Aorta (tissue), 5 donors: ENCODE measurements around the gene MAPK11. TPM values are rescaled to one million over a fixed set of nuclear protein-coding genes. Genes with fewer than 3 reads are reported as not detected.

Source experiments
- ATAC-seq: fragments of 200-7000 bp; cut with Tn5 transposase; one replicate; pipeline ENCODE4 v1.9.1; 2022; ENCODE audit warnings: moderate library complexity; ENCODE audit not compliant: low FRiP score
- DNase-seq, 2 donors: peaks; one replicate each; pipeline ENCODE4 v3.0.0-alpha.2; 2020
- H3K27ac ChIP-seq, 2 donors: one replicate each; pipeline ENCODE4 v1.5.1; 2013; ENCODE audit warnings: low read length in 2 of 2, mild to moderate bottlenecking in 2 of 2, moderate library complexity in 2 of 2, control low read depth in 1 of 2, inconsistent platforms in 1 of 2, low read depth in 1 of 2
- H3K27me3 ChIP-seq, 2 donors: one replicate each; pipeline ENCODE4 v1.6.1; 2013; ENCODE audit warnings: control low read depth in 1 of 2, low read length in 1 of 2, mild to moderate bottlenecking in 1 of 2, moderate library complexity in 1 of 2; ENCODE audit not compliant: insufficient read depth in 2 of 2, control insufficient read depth in 1 of 2
- H3K36me3 ChIP-seq, 2 donors: one replicate each; pipeline ENCODE4 v1.6.1; 2013; ENCODE audit warnings: control low read depth in 1 of 2, low read length in 1 of 2, mild to moderate bottlenecking in 1 of 2; ENCODE audit not compliant: insufficient read depth in 2 of 2, control insufficient read depth in 1 of 2
- H3K4me1 ChIP-seq, 2 donors: one replicate each; pipeline ENCODE4 v1.6.1; 2013; ENCODE audit warnings: low read length in 2 of 2, control low read depth in 1 of 2, mild to moderate bottlenecking in 1 of 2, moderate library complexity in 1 of 2; ENCODE audit not compliant: insufficient read depth in 2 of 2, control insufficient read depth in 1 of 2
- H3K4me3 ChIP-seq, 2 donors: one replicate each; pipeline ENCODE4 v1.5.1; 2013; ENCODE audit warnings: low read length in 2 of 2, control low read depth in 1 of 2, mild to moderate bottlenecking in 1 of 2
- H3K9me3 ChIP-seq: one replicate; pipeline ENCODE4 v1.6.1; 2013; ENCODE audit warnings: mild to moderate bottlenecking, low read length; ENCODE audit not compliant: control insufficient read depth
- WGBS, 2 donors: extraction: QIAGEN DNeasy Blood & Tissue Kit; methylation state at CpG; one replicate each; pipeline ENCODE4 v1.1.7; 2013; 5-methylcytosine and 5-hydroxymethylcytosine counted together
- intact Hi-C, 2 donors: fragments of 100-400 bp; cut with DNase I; formaldehyde crosslinking; loops; one replicate each; pipeline versions ENCODE4 v1.14.2 to v1.15.0; 2022
- polyA plus RNA-seq, 2 donors: library from polyadenylated mRNA; stranded (reverse); fragments of 200-250 nt; gene quantifications; one replicate each; pipeline ENCODE4 v1.2.3, GENCODE V29; 2013
- total RNA-seq, 2 donors: library from RNA; stranded (reverse); fragmentation: NEBNext Ultra II Directional; extraction: Animal tissue kit (Norgen Biotek cat#: 25700); gene quantifications; one replicate each; pipeline ENCODE4 v1.2.1, GENCODE V29; 2021
- donor health status: healthy with polysubstance abuse.
- donor health status: Bipolar disorder and iron deficiency.
- donor health status: DM: no; HTN: no; CAD: no.
- donor health status: DM: no; HTN: no; CAD: no.
- donor health status: DM: yes; HTN: yes; CAD: no.

Gene MAPK11
- total and polyA plus RNA-seq, 4 donors, result 0.13 to 23.2 (median 12.8) TPM

- intact Hi-C loops, result no loop called here
- no peaks in the 10 kb centered on the region for H3K4me1 ChIP-seq
- H3K27me3 ChIP-seq, result no peaks in the 10 kb centered on the region
- ATAC-seq, result peak; percentile 20
- H3K9me3 ChIP-seq, result no peaks in the 10 kb centered on the region
- no peaks in the 10 kb centered on the region for H3K36me3 ChIP-seq
- no peak overlapping the region for H3K4me3 ChIP-seq
- peak in 1 of 2 donors; percentile 88 for DNase-seq
- no peak overlapping the region for H3K27ac ChIP-seq
- 1 to 2% methylated on average over 35 to 45 of the region's 45 CpGs for WGBS, 2 donors
Observed at GRCh38 chr22:50271519-50271970, 1.4 kb upstream of the MAPK11 start.

GRCh38 chr22:50270666-50271394 is 650 bp upstream of the MAPK11 start:
- WGBS, 2 donors, result 1% methylated on average over 53 of the region's 53 CpGs

GRCh38 chr22:50269573-50269969 is 609 bp downstream of the MAPK11 start:
- no peaks in the 10 kb centered on the region for H3K27me3 ChIP-seq
- 28 to 32% methylated on average over 18 of the region's 18 CpGs for WGBS, 2 donors
- DNase-seq (no peak), ATAC-seq (no peak)
- intact Hi-C loops, result no loop called here
- H3K4me1 ChIP-seq, result no peaks in the 10 kb centered on the region
- no peak overlapping the region for H3K4me3 ChIP-seq
- no peaks in the 10 kb centered on the region for H3K36me3 ChIP-seq
- H3K9me3 ChIP-seq, result no peaks in the 10 kb centered on the region
- no peak overlapping the region for H3K27ac ChIP-seq

More at GRCh38 chr22:50270666-50271394, 650 bp upstream of the MAPK11 start:
- intact Hi-C loops, result no loop called here
- DNase-seq, result peak; percentile 83 to 94
- H3K27me3 ChIP-seq, result no peaks in the 10 kb centered on the region
- no peaks in the 10 kb centered on the region for H3K9me3 ChIP-seq
- peak; percentile 64 for ATAC-seq
- H3K4me3 ChIP-seq, result peak overlapping the region in 1 of 2 donors; percentile 49
- no peaks in the 10 kb centered on the region for H3K36me3 ChIP-seq
- H3K4me1 ChIP-seq, result no peaks in the 10 kb centered on the region
- H3K27ac ChIP-seq, result no peak overlapping the region

- Histone ChIP-seq H3K27me3 (no peaks in the 10 kb centered on the region), H3K9me3 (no peaks in the 10 kb centered on the region), H3K36me3 (no peaks in the 10 kb centered on the region), H3K4me1 (no peaks in the 10 kb centered on the region), H3K27ac (no peak overlapping the region), H3K4me3 (no peak overlapping the region)
- ATAC-seq, result no peak
- no peak for DNase-seq
- 34 to 49% methylated on average over 9 of the region's 9 CpGs for whole genome bisulfite sequencing, 2 donors
- intact Hi-C loops, result no loop called here
Observed at GRCh38 chr22:50268655-50269113, 1.5 kb downstream of the MAPK11 start.

- no peaks in the 10 kb centered on the region for H3K36me3 ChIP-seq
- H3K4me3 ChIP-seq, result no peak overlapping the region
- H3K27ac ChIP-seq, result no peak overlapping the region
- intact Hi-C loops, result no loop called here
- no peaks in the 10 kb centered on the region for H3K9me3 ChIP-seq
- DNase-seq (peak in 1 of 2 donors; percentile 90), ATAC-seq (peak; percentile 54)
- 7 to 8% methylated on average over 57 to 75 of the region's 75 CpGs for WGBS, 2 donors
- H3K27me3 ChIP-seq, result no peaks in the 10 kb centered on the region
- no peaks in the 10 kb centered on the region for H3K4me1 ChIP-seq
Observed at GRCh38 chr22:50267591-50268390, 2.4 kb downstream of the MAPK11 start.

GRCh38 chr22:50266994-50267393 is 3.2 kb downstream of the MAPK11 start:
- Histone ChIP-seq H3K27ac (no peak overlapping the region), H3K4me3 (no peak overlapping the region), H3K4me1 (no peaks in the 10 kb centered on the region), H3K27me3 (no peaks in the 10 kb centered on the region), H3K36me3 (no peaks in the 10 kb centered on the region), H3K9me3 (no peaks in the 10 kb centered on the region)
- ATAC-seq (no peak), DNase-seq (no peak)
- intact Hi-C loops, result no loop called here
- WGBS, 2 donors, result 47 to 51% methylated on average over 37 of the region's 37 CpGs

DNA sequence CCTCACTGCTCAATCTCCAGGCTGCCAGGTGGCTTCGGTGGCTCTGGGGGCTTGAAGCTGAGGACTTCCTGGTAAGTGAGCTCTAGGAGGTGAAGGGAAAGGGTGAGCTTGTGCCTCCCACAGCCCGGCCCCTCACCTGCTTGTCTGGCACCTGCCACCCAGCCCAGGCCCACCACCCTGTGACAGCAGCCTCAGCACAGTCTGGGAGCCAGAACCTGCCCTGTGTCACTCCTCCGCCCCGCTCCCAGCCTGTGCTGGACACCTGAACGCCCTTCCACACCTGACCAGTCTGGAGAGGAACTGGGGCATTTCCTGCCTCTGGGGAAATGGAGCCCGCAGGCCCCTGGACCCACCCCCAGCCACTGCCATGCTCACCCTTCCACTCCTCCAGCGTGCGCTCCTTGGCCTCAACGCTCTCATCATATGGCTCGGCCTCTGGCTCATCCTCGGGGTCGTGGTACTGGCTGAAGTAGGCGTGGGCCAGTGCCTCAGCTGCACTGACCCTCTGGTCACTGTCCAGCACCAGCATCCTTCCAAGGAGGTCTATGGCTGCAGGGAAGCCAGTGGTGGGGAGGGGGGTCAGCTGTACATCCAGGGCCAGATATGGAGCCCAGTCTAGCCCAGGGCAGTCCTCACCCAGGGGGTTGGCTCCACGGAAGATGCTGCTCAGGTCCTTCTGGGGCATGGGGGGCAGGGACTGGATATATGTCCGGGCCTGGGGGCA is 5.1 kb downstream of the MAPK11 start:
- 88 to 91% methylated on average over 15 of the region's 15 CpGs for WGBS, 2 donors
- intact Hi-C loops, result no loop called here
- Histone ChIP-seq H3K36me3 (no peaks in the 10 kb centered on the region), H3K9me3 (no peaks in the 10 kb centered on the region), H3K4me3 (no peak overlapping the region), H3K4me1 (no peaks in the 10 kb centered on the region), H3K27me3 (no peaks in the 10 kb centered on the region), H3K27ac (no peak overlapping the region)
- ATAC-seq, result no peak
- no peak for DNase-seq

DNA sequence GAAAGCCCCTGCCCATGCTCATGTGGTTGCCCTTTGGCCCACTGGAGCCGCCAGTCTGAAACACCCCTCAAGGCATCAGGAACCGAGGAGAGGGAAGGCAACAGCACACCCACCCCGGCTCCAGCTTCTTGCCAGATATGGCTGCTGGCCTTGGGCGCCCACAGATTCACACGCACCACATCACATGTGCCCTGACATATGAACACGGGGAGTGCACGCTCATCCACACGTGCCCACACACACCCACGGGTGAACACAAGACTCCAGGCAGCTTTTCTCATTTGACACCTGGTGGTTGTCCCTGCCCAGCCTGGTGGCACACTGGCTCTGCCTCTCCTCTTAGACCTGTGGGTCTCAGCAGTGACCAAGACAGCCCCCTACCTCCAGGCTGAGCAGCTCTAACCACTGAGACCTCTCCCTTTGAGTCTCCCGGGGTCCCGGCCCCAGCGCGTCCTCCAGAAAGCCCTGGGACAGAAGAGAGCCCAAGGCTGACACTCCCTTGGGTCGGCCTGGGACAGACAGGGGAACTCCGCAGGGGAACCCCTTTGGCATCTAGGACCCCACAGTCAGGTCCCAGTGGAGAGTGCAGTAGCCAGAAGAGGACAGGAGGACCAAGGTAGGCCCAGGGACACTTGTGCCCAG is 6.0 kb downstream of the MAPK11 start:
- DNase-seq (no peak), ATAC-seq (no peak)
- Histone ChIP-seq H3K27me3 (no peaks in the 10 kb centered on the region), H3K4me1 (no peaks in the 10 kb centered on the region), H3K4me3 (no peak overlapping the region), H3K27ac (no peak overlapping the region), H3K36me3 (no peaks in the 10 kb centered on the region), H3K9me3 (no peaks in the 10 kb centered on the region)
- WGBS, 2 donors, result 89 to 90% methylated on average over 15 of the region's 15 CpGs
- intact Hi-C loops, result no loop called here
